Esophagus mucosa (tissue), 1 donor: Measurements from ENCODE around the gene INVS. TPM values are rescaled to one million over a fixed set of nuclear protein-coding genes. Genes with fewer than 3 reads are reported as not detected.
A peak's percentile ranks its signal among the peaks of the same experiment; 100 is the strongest.
"Not testable (repeated sequence)": the region's sequence is repeated elsewhere in the genome, so short reads cannot be mapped to it uniquely, and the experiment has no call there.

Source experiments
- ATAC-seq: fragments of 200-7000 bp; cut with Tn5 transposase; one replicate; pipeline ENCODE4 v1.9.1; 2020
- total RNA-seq: library from RNA; stranded (reverse); gene quantifications from one replicate; pipeline ENCODE4 v1.2.4, GENCODE V29; 2023
- donor health status: DM: yes; HTN: yes; CAD: no.

INVS gene
- total RNA-seq, 1 donor from 2014 or later, result 8.6 TPM

GRCh38 chr9:100084734-100085133, 14.3 kb upstream of the INVS start:
- no peak for ATAC-seq

GRCh38 chr9:100086097-100086635, 12.9 kb upstream of the INVS start:
- ATAC-seq, result no peak

GRCh38 chr9:100087218-100087617, 11.8 kb upstream of the INVS start:
- ATAC-seq, result no peak

- ATAC-seq, result peak; percentile 86
These were observed 10.8 kb upstream of the INVS start for GRCh38 chr9:100088202-100088601.

GRCh38 chr9:100090880-100091279, 8.2 kb upstream of the INVS start:
- no peak for ATAC-seq

GRCh38 chr9:100091650-100092049, 7.4 kb upstream of the INVS start:
- no peak for ATAC-seq

- ATAC-seq, result no peak
These were observed 7.0 kb upstream of the INVS start for GRCh38 chr9:100092066-100092465.

- not testable (repeated sequence) for ATAC-seq
These were observed 4.6 kb upstream of the INVS start for GRCh38 chr9:100094411-100094810.

GRCh38 chr9:100096378-100096916, 2.6 kb upstream of the INVS start:
- no peak for ATAC-seq

- ATAC-seq, result peak; percentile 80
These were observed 777 bp upstream of the INVS start for GRCh38 chr9:100098046-100098886.

- no peak for ATAC-seq
These were observed 639 bp downstream of the INVS start for GRCh38 chr9:100099722-100100042.

- ATAC-seq, result no peak
These were observed 1.2 kb downstream of the INVS start for GRCh38 chr9:100100146-100100667.

GRCh38 chr9:100101608-100102007, 2.6 kb downstream of the INVS start:
- no peak for ATAC-seq

- ATAC-seq, result peak; percentile 68
These were observed 5.3 kb downstream of the INVS start for GRCh38 chr9:100104314-100104713.

GRCh38 chr9:100105861-100106260, 6.8 kb downstream of the INVS start:
- peak; percentile 26 for ATAC-seq

- peak; percentile 65 for ATAC-seq
These were observed 7.6 kb downstream of the INVS start for GRCh38 chr9:100106616-100107015.

- no peak for ATAC-seq
These were observed 9.5 kb downstream of the INVS start for GRCh38 chr9:100108559-100108958.

- ATAC-seq, result peak; percentile 94
These were observed 12.2 kb downstream of the INVS start for GRCh38 chr9:100111235-100111634.

GRCh38 chr9:100112677-100113336, 13.8 kb downstream of the INVS start:
- no peak for ATAC-seq

- ATAC-seq, result no peak
These were observed 18.3 kb downstream of the INVS start for GRCh38 chr9:100117316-100117715.

GRCh38 chr9:100120286-100120685, 21.2 kb downstream of the INVS start:
- ATAC-seq, result no peak

GRCh38 chr9:100125236-100125635, 26.2 kb downstream of the INVS start:
- ATAC-seq, result no peak

- ATAC-seq, result peak; percentile 68
These were observed 26.9 kb downstream of the INVS start for GRCh38 chr9:100125910-100126309.
